GM12891 (cell line): ENCODE measurements around the gene NDUFA13.

Experiments
- DNase-seq: peaks from one replicate; pipeline ENCODE4 v3.0.0; 2011; ENCODE audit warnings: low spot score; ENCODE audit not compliant: insufficient read length
- FAIRE-seq: peaks from 2 replicates; lab custom pipeline; 2011; peaks lifted over from hg19 to GRCh38; lab: Jason Lieb, UNC
- PAX5 ChIP-seq: IDR thresholded peaks from 2 replicates; pipeline ENCODE4 v1.6.1; 2011; ENCODE audit warnings: low read length, moderate library complexity, mild to moderate bottlenecking; ENCODE audit not compliant: insufficient read depth, severe bottlenecking
- POLR2A ChIP-seq: IDR thresholded peaks from 2 replicates; pipeline ENCODE4 v1.6.1; 2011; ENCODE audit warnings: low read depth, low read length, control low read depth
- POLR2AphosphoS5 ChIP-seq: IDR thresholded peaks from 2 replicates; pipeline ENCODE4 v1.6.1; 2011; ENCODE audit warnings: low read depth, low read length, control low read depth
- POU2F2 ChIP-seq: IDR thresholded peaks from 2 replicates; pipeline ENCODE4 v1.6.1; 2011; ENCODE audit warnings: low read depth, mild to moderate bottlenecking, control low read depth, low read length, moderate library complexity
- SPI1 ChIP-seq: IDR thresholded peaks from 2 replicates; pipeline ENCODE4 v1.6.1; 2011; ENCODE audit warnings: low read depth, low read length, control low read depth
- TAF1 ChIP-seq: IDR thresholded peaks from 2 replicates; pipeline ENCODE4 v1.6.1; 2011; ENCODE audit warnings: low read depth, low read length, control low read depth

The NDUFA13 gene

DNA sequence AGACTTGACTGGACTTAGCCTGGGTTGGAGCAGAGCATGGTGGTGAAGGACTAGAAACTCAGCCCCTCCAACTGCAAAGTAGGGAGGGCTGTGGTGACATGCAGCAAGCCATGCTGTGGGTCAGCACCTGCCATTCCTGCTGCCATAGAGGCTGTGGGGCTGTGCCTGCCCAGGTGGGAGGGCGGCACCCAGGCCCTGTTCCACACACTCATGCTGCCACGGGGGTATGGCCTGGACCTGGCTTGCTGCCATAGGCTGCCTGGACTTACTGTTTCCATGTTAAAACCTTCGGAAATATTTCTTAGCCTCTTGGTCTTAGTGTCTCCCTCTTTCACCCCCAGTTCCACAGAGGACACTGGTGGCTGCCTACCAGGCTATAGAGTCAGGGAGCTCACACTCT is 51.4 kb downstream of the NDUFA13 start:
- no peak for FAIRE-seq
- no peak for DNase-seq
- no peak for TF ChIP-seq POLR2A
- no peak for TF ChIP-seq SPI1
- TF ChIP-seq TAF1: no peak
- TF ChIP-seq PAX5: no peak
- TF ChIP-seq POU2F2: no peak
- no peak for TF ChIP-seq POLR2AphosphoS5

DNA sequence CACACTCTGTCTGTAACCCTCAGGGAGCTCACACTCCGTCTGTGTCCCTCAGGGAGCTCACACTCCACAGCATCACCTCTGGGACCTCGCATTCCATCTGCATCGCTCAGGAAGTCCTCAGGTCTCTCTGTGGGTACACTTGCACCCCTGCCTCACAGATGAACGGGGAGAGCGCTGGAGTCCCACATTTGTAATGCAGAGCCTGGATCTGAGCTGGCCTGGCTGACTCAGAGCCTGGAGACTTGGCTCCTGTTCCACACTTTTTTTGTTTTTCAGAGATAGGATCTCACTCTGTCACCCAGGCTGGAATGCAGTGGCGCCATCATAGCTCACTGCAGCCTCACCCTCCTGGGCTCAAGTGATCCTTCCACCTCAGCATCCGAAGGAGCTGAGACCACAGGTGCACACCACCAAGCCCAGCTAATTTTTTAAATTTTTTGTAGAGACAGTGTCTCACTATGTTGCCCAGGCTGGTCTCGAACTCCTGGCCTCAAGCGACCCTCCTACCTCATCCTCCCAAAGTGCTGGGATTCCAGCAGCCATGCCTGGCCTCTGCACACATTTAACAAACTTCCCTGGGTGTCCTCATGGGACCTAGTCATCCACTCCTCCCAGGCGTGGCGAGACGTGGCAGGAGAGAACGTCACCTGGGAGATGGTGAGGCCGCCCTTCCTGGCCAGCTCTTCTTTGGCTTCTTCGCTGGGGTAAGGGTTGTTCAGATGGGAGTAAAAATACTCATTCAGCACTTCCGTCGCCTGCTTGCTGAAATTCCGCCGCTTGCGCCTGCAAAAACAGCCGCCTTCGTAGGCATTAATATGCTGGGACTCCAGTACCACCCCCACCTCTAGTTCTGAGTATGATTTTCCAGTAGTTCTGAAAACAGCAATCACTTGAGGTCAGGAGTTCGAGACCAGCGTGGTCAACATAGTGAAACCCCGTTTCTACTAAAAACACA is 53.1 kb downstream of the NDUFA13 start:
- DNase-seq (no peak), FAIRE-seq (no peak)
- TF ChIP-seq POU2F2 (no peak), PAX5 (no peak), POLR2A (no peak), POLR2AphosphoS5 (no peak), SPI1 (no peak), TAF1 (no peak)

- DNase-seq (no peak), FAIRE-seq (no peak)
- TF ChIP-seq POU2F2 (no peak), POLR2AphosphoS5 (no peak)
Observed at GRCh38 chr19:19570571-19570970, 54.5 kb downstream of the NDUFA13 start.

- DNase-seq (no peak), FAIRE-seq (no peak)
- no peak for TF ChIP-seq POU2F2
- no peak for TF ChIP-seq POLR2AphosphoS5
- TF ChIP-seq PAX5: no peak
- no peak for TF ChIP-seq SPI1
- no peak for TF ChIP-seq TAF1
- TF ChIP-seq POLR2A: no peak
Observed at GRCh38 chr19:19571071-19571786, 55.2 kb downstream of the NDUFA13 start.

- DNase-seq (no peak), FAIRE-seq (no peak)
- TF ChIP-seq TAF1 (no peak), POLR2A (no peak), POU2F2 (no peak), PAX5 (no peak), POLR2AphosphoS5 (no peak)
Observed at GRCh38 chr19:19575411-19575810, 59.4 kb downstream of the NDUFA13 start.
